B cell (primary cell): ENCODE measurements around the gene TMEM163.

Experiments
- EZH2 ChIP-seq: IDR thresholded peaks from 2 replicates; pipeline ENCODE4 v1.6.1; 2012; ENCODE audit warnings: borderline replicate concordance, low read depth, mild to moderate bottlenecking, moderate library complexity, low read length; ENCODE audit not compliant: insufficient read depth, poor library complexity, severe bottlenecking
- TF ChIP-seq, protein P1 (sequence below): fragments of 200-600 bp; IDR thresholded peaks from one replicate; pipeline ENCODE4 v1.8.0; 2022; ENCODE audit warnings: antibody characterized with exemption, mild to moderate bottlenecking

DNA sequence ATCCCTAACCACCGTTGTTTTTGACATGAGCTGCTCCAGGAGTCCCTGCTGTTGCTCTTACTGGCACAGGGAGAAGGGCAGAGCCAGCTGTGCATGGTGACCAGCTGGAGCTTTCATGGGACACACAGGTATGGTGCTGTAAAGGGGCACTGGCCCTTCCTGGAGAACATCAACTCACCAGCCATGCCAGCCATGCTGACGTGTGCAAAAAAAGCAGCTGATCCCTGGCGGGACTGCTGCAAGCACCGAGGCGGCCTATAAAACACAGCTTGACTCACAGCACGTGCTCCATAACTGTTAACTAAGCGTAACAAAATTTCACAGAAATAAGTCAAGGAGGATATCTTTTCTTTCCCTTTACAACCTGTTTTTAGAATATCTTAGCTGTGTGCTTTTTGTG, 165.1 kb downstream of the TMEM163 start:
- TF ChIP-seq, protein P1, sequence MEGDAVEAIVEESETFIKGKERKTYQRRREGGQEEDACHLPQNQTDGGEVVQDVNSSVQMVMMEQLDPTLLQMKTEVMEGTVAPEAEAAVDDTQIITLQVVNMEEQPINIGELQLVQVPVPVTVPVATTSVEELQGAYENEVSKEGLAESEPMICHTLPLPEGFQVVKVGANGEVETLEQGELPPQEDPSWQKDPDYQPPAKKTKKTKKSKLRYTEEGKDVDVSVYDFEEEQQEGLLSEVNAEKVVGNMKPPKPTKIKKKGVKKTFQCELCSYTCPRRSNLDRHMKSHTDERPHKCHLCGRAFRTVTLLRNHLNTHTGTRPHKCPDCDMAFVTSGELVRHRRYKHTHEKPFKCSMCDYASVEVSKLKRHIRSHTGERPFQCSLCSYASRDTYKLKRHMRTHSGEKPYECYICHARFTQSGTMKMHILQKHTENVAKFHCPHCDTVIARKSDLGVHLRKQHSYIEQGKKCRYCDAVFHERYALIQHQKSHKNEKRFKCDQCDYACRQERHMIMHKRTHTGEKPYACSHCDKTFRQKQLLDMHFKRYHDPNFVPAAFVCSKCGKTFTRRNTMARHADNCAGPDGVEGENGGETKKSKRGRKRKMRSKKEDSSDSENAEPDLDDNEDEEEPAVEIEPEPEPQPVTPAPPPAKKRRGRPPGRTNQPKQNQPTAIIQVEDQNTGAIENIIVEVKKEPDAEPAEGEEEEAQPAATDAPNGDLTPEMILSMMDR = no peak
- TF ChIP-seq EZH2 = no peak
